ENCODE measurements around the gene PALM2AKAP2.

The PALM2AKAP2 gene

DNA sequence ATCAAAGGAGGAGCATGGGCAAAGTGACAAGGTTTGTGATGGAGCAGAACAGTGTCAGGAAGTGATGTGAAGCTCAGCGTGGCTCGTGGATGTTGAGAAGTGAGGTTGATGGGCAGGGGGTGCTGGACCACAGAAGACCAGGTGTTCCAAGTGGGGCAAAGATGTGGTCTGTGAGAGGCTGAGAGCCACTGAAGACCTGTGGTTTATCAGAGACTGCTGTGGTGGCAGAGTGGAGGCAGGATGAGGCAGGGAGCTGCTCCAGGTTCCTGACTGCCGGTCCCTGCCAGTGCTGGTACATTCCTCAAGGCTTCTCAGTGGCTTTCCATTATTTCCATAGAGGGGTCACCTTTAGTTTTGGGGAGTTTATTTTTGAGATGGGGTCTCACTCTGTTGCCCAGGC, 19.1 kb downstream of the PALM2AKAP2 start:
- no peak overlapping the region for H2AFZ ChIP-seq (ENCODE audit: low read depth, low read length)
- peak overlapping the region; percentile 49 to 60 for H3K4ac ChIP-seq (ENCODE audit: low read depth in 1 of 2, low read length in 2 of 2)
- peak overlapping the region; percentile 35 for H2BK120ac ChIP-seq (ENCODE audit: low read depth, low read length)
- peak overlapping the region; percentile 34 to 45 for H3K18ac ChIP-seq (ENCODE audit: low read depth in 1 of 2, low read length in 2 of 2)
- no peaks in the 10 kb centered on the region for H3K27me3 ChIP-seq (ENCODE audit: control insufficient read depth in 1 of 2, insufficient read depth in 1 of 2, low read length in 2 of 2)
- H3K14ac ChIP-seq (ENCODE audit: low read length in 2 of 2): peak overlapping the region in 1 of 2 experiments; percentile 85
- no peaks in the 10 kb centered on the region for H3K9me3 ChIP-seq (ENCODE audit: control insufficient read depth, low read length)
- H3K27ac ChIP-seq (ENCODE audit: low read length, poor library complexity, severe bottlenecking): no peak overlapping the region
- no peak overlapping the region for H3K9ac ChIP-seq (ENCODE audit: low read length)
- peak overlapping the region; percentile 44 to 92 for H2BK12ac ChIP-seq (ENCODE audit: low read length in 2 of 2)
- H2AK5ac ChIP-seq (ENCODE audit: low read length, severe bottlenecking): peak overlapping the region; percentile 23
- peaks cover 5% of the 10 kb centered on the region for H3K4me1 ChIP-seq (ENCODE audit: control insufficient read depth, insufficient read depth, low read depth, low read length)
- H4K91ac ChIP-seq (ENCODE audit: low read length): peak overlapping the region; percentile 85
- peaks cover 29% of the 10 kb centered on the region for H3K79me1 ChIP-seq (replicated peaks; ENCODE audit: low read length, poor library complexity, severe bottlenecking)
- H2BK5ac ChIP-seq (ENCODE audit: low read depth, low read length, poor library complexity, severe bottlenecking): no peak overlapping the region
- no peak overlapping the region for H3K23ac ChIP-seq (ENCODE audit: low read length in 2 of 2)
- H4K8ac ChIP-seq (ENCODE audit: low read length): peak overlapping the region; percentile 10
- no peaks in the 10 kb centered on the region for H3K36me3 ChIP-seq (ENCODE audit: control insufficient read depth in 1 of 2, insufficient read depth in 2 of 2, low read depth in 1 of 2, low read length in 2 of 2)
- no peak for DNase-seq
- no peak overlapping the region for H3K4me3 ChIP-seq (ENCODE audit: insufficient read depth in 1 of 2, low read depth in 1 of 2, low read length in 2 of 2)
- H3K4me2 ChIP-seq (ENCODE audit: low read length, poor library complexity, severe bottlenecking): no peak overlapping the region
- WGBS: 98% methylated on average over 3 of the region's 3 CpGs
- peak overlapping the region; percentile 60 for H2BK15ac ChIP-seq (ENCODE audit: low read depth, poor library complexity, severe bottlenecking)

DNA sequence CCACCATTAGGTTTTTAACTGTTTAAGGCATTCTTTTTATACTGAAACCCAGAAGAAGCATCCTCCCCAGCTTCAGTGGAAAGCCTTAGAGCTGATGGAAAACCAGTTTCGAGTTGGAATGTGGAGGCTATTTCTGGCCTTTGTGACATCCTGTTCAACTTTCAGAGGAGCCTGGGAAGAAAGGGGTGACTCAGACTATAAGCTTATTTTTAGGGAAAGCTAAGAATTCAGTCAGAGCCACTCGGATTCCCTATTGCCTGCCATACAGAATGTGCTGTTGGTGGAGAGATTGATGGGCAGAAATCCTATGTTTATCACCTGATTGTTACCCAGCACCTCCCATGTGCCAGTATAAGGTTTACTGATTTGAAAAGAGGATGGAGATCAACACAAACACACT, 19.8 kb downstream of the PALM2AKAP2 start:
- Histone ChIP-seq H2BK12ac (ENCODE audit: low read length in 2 of 2) (no peak overlapping the region), H4K8ac (ENCODE audit: low read length) (no peak overlapping the region), H3K4me3 (ENCODE audit: insufficient read depth in 1 of 2, low read depth in 1 of 2, low read length in 2 of 2) (no peak overlapping the region), H2BK5ac (ENCODE audit: low read depth, low read length, poor library complexity, severe bottlenecking) (no peak overlapping the region), H3K18ac (ENCODE audit: low read depth in 1 of 2, low read length in 2 of 2) (no peak overlapping the region), H3K9me3 (ENCODE audit: control insufficient read depth, low read length) (no peaks in the 10 kb centered on the region), H4K91ac (ENCODE audit: low read length) (no peak overlapping the region), H3K27me3 (ENCODE audit: control insufficient read depth in 1 of 2, insufficient read depth in 1 of 2, low read length in 2 of 2) (no peaks in the 10 kb centered on the region), H2AFZ (ENCODE audit: low read depth, low read length) (no peak overlapping the region), H2BK15ac (ENCODE audit: low read depth, poor library complexity, severe bottlenecking) (no peak overlapping the region), H3K4me1 (ENCODE audit: control insufficient read depth, insufficient read depth, low read depth, low read length) (peaks cover 3% of the 10 kb centered on the region), H2AK5ac (ENCODE audit: low read length, severe bottlenecking) (no peak overlapping the region), H3K14ac (ENCODE audit: low read length in 2 of 2) (no peak overlapping the region), H3K4ac (ENCODE audit: low read depth in 1 of 2, low read length in 2 of 2) (no peak overlapping the region), H3K23ac (ENCODE audit: low read length in 2 of 2) (no peak overlapping the region), H3K79me1 (replicated peaks; ENCODE audit: low read length, poor library complexity, severe bottlenecking) (peaks cover 27% of the 10 kb centered on the region), H3K4me2 (ENCODE audit: low read length, poor library complexity, severe bottlenecking) (no peak overlapping the region), H2BK120ac (ENCODE audit: low read depth, low read length) (no peak overlapping the region), H3K9ac (ENCODE audit: low read length) (peak overlapping the region; percentile 39), H3K36me3 (ENCODE audit: control insufficient read depth in 1 of 2, insufficient read depth in 2 of 2, low read depth in 1 of 2, low read length in 2 of 2) (no peaks in the 10 kb centered on the region), H3K27ac (ENCODE audit: low read length, poor library complexity, severe bottlenecking) (no peak overlapping the region)
- DNase-seq: peak; percentile 89
- 0% methylated on average over 2 of the region's 2 CpGs for WGBS

DNA sequence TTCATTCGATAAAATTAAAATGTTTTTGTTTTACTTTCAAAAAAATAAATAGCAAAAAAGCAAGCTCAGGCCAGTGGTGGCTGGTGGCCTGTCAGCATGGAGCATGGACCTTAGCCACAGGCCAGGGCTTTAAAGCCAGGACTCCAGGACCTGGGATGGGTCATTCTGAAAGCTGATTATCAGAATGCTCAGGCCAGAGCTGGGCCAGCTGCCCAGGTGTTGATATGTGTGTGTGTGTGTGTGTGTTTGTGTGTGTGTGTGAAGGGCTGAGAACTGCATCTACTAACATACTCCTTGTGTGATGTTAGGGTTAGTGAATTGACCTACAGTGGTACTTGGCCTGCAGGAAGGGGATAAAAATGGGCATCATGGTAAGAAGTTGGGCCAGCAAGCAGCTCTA, 21.5 kb downstream of the PALM2AKAP2 start:
- no peak overlapping the region for H3K27ac ChIP-seq (ENCODE audit: low read length, poor library complexity, severe bottlenecking)
- H2AK5ac ChIP-seq (ENCODE audit: low read length, severe bottlenecking): no peak overlapping the region
- H3K4me2 ChIP-seq (ENCODE audit: low read length, poor library complexity, severe bottlenecking): no peak overlapping the region
- no peaks in the 10 kb centered on the region for H3K27me3 ChIP-seq (ENCODE audit: control insufficient read depth in 1 of 2, insufficient read depth in 1 of 2, low read length in 2 of 2)
- no peak overlapping the region for H4K8ac ChIP-seq (ENCODE audit: low read length)
- H3K18ac ChIP-seq (ENCODE audit: low read depth in 1 of 2, low read length in 2 of 2): peak overlapping the region in 1 of 2 experiments; percentile 30
- H3K4me1 ChIP-seq (ENCODE audit: control insufficient read depth, insufficient read depth, low read depth, low read length): peaks cover 3% of the 10 kb centered on the region
- H3K4ac ChIP-seq (ENCODE audit: low read depth in 1 of 2, low read length in 2 of 2): no peak overlapping the region
- no CpG with 5 or more reads among the region's 1 CpG for WGBS
- peak overlapping the region in 1 of 2 experiments; percentile 15 for H2BK12ac ChIP-seq (ENCODE audit: low read length in 2 of 2)
- no peak overlapping the region for H2BK5ac ChIP-seq (ENCODE audit: low read depth, low read length, poor library complexity, severe bottlenecking)
- no peaks in the 10 kb centered on the region for H3K9me3 ChIP-seq (ENCODE audit: control insufficient read depth, low read length)
- no peak overlapping the region for H3K14ac ChIP-seq (ENCODE audit: low read length in 2 of 2)
- H3K4me3 ChIP-seq (ENCODE audit: insufficient read depth in 1 of 2, low read depth in 1 of 2, low read length in 2 of 2): no peak overlapping the region
- no peaks in the 10 kb centered on the region for H3K36me3 ChIP-seq (ENCODE audit: control insufficient read depth in 1 of 2, insufficient read depth in 2 of 2, low read depth in 1 of 2, low read length in 2 of 2)
- peaks cover 35% of the 10 kb centered on the region for H3K79me1 ChIP-seq (replicated peaks; ENCODE audit: low read length, poor library complexity, severe bottlenecking)
- no peak overlapping the region for H2AFZ ChIP-seq (ENCODE audit: low read depth, low read length)
- peak overlapping the region; percentile 21 for H2BK15ac ChIP-seq (ENCODE audit: low read depth, poor library complexity, severe bottlenecking)
- no peak for DNase-seq
- peak overlapping the region; percentile 58 for H4K91ac ChIP-seq (ENCODE audit: low read length)
- H2BK120ac ChIP-seq (ENCODE audit: low read depth, low read length): no peak overlapping the region
- H3K9ac ChIP-seq (ENCODE audit: low read length): no peak overlapping the region
- H3K23ac ChIP-seq (ENCODE audit: low read length in 2 of 2): no peak overlapping the region

DNA sequence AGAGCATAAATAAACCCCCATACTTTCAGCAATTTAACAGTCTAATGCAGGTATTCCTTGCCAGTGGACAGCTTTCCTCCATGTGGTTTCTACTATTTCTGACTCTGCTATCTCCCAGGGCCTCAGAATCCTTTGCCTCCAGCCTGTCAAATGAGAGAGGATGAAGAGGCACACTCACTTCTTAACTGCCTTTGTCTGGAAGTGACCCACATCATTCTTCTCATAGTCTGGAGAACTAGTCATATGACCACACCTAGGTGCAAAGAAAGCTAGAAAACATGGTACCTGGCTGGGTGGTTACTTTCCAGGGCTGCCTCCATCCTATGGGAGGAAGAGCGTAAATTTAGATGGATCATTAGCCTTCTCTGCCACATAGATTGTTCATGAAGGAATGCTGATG, 22.5 kb downstream of the PALM2AKAP2 start:
- Histone ChIP-seq H3K4ac (ENCODE audit: low read depth in 1 of 2, low read length in 2 of 2) (no peak overlapping the region), H3K79me1 (replicated peaks; ENCODE audit: low read length, poor library complexity, severe bottlenecking) (peaks cover 38% of the 10 kb centered on the region), H3K18ac (ENCODE audit: low read depth in 1 of 2, low read length in 2 of 2) (no peak overlapping the region), H3K23ac (ENCODE audit: low read length in 2 of 2) (no peak overlapping the region), H2BK5ac (ENCODE audit: low read depth, low read length, poor library complexity, severe bottlenecking) (no peak overlapping the region), H2BK15ac (ENCODE audit: low read depth, poor library complexity, severe bottlenecking) (no peak overlapping the region), H4K91ac (ENCODE audit: low read length) (no peak overlapping the region), H2BK12ac (ENCODE audit: low read length in 2 of 2) (no peak overlapping the region), H3K4me3 (ENCODE audit: insufficient read depth in 1 of 2, low read depth in 1 of 2, low read length in 2 of 2) (no peak overlapping the region), H3K9me3 (ENCODE audit: control insufficient read depth, low read length) (no peaks in the 10 kb centered on the region), H3K36me3 (ENCODE audit: control insufficient read depth in 1 of 2, insufficient read depth in 2 of 2, low read depth in 1 of 2, low read length in 2 of 2) (no peaks in the 10 kb centered on the region), H2BK120ac (ENCODE audit: low read depth, low read length) (no peak overlapping the region), H3K9ac (ENCODE audit: low read length) (no peak overlapping the region), H4K8ac (ENCODE audit: low read length) (no peak overlapping the region), H3K27me3 (ENCODE audit: control insufficient read depth in 1 of 2, insufficient read depth in 1 of 2, low read length in 2 of 2) (no peaks in the 10 kb centered on the region), H3K4me2 (ENCODE audit: low read length, poor library complexity, severe bottlenecking) (no peak overlapping the region), H3K27ac (ENCODE audit: low read length, poor library complexity, severe bottlenecking) (no peak overlapping the region), H2AK5ac (ENCODE audit: low read length, severe bottlenecking) (no peak overlapping the region), H3K4me1 (ENCODE audit: control insufficient read depth, insufficient read depth, low read depth, low read length) (peaks cover 3% of the 10 kb centered on the region), H3K14ac (ENCODE audit: low read length in 2 of 2) (no peak overlapping the region), H2AFZ (ENCODE audit: low read depth, low read length) (no peak overlapping the region)
- DNase-seq: no peak
- 92% methylated on average over 1 of the region's 1 CpG for WGBS

All from mesenchymal stem cell (in vitro differentiated cells and primary cell).